Stimulated activated CD4-positive, alpha-beta T cell treated with anti-CD3 and anti-CD28 coated beads, Interleukin-4, amount 100 ng/mL, for 24 hours (primary cell): ENCODE data around the gene CTSO.
"Not testable (repeated sequence)": the region's sequence is repeated elsewhere in the genome, so short reads cannot be mapped to it uniquely, and the experiment has no call there.

Experiments
- DNase-seq: peaks from one replicate; pipeline ENCODE4 v3.0.0-alpha.2; 2020

CTSO gene

GRCh38 chr4:155904331-155904730 lies 49.3 kb downstream of the CTSO start:
- no peak for DNase-seq

- no peak for DNase-seq
Measured at GRCh38 chr4:155903453-155903852, 50.2 kb downstream of the CTSO start, which contains the start of gene TDO2. Gene TDO2 (plus strand): TSS chr4:155903696. CDS start chr4:155903759, 63 bp downstream.

GRCh38 chr4:155901013-155901412 lies 52.7 kb downstream of the CTSO start:
- DNase-seq, result no peak

- DNase-seq, result no peak
Measured at GRCh38 chr4:155900381-155900780, 53.3 kb downstream of the CTSO start.

GRCh38 chr4:155899891-155900290 lies 53.8 kb downstream of the CTSO start:
- DNase-seq, result no peak

- not testable (repeated sequence) for DNase-seq
Measured at GRCh38 chr4:155898371-155898770, 55.3 kb downstream of the CTSO start.

- no peak for DNase-seq
Measured at GRCh38 chr4:155891058-155891457, 62.6 kb downstream of the CTSO start.

GRCh38 chr4:155889946-155890345 lies 63.7 kb downstream of the CTSO start:
- DNase-seq, result no peak

GRCh38 chr4:155889031-155889793 lies 64.5 kb downstream of the CTSO start:
- DNase-seq, result no peak

- DNase-seq, result no peak
Measured at GRCh38 chr4:155887847-155888570, 65.7 kb downstream of the CTSO start.

- DNase-seq, result no peak
Measured at GRCh38 chr4:155887045-155887444, 66.6 kb downstream of the CTSO start.

GRCh38 chr4:155885666-155886065 lies 68.0 kb downstream of the CTSO start:
- DNase-seq, result no peak

- no peak for DNase-seq
Measured at GRCh38 chr4:155883895-155884294, 69.8 kb downstream of the CTSO start.

GRCh38 chr4:155881555-155881954 lies 72.1 kb downstream of the CTSO start:
- no peak for DNase-seq

GRCh38 chr4:155879767-155880166 lies 73.9 kb downstream of the CTSO start:
- DNase-seq, result no peak

- no peak for DNase-seq
Measured at GRCh38 chr4:155878611-155879010, 75.1 kb downstream of the CTSO start.

GRCh38 chr4:155877971-155878370 lies 75.7 kb downstream of the CTSO start:
- DNase-seq, result no peak

GRCh38 chr4:155875878-155876277 lies 77.8 kb downstream of the CTSO start:
- DNase-seq, result no peak
